Stimulated activated CD8-positive, alpha-beta memory T cell treated with anti-CD3 and anti-CD28 coated beads, Interleukin-15, amount 100 ng/mL, for 4 hours (primary cell): Measurements from ENCODE around the gene PCDHGA8.
"Not testable (repeated sequence)": the region's sequence is repeated elsewhere in the genome, so short reads cannot be mapped to it uniquely, and the experiment has no call there.

Experiments used
- DNase-seq, 2 donors: peaks; one replicate each; pipeline ENCODE4 v3.0.0-alpha.2; 2020; ENCODE audit warnings: low read depth in 2 of 2

The PCDHGA8 gene

GRCh38 chr5:141392429-141393198 is at the start of gene PCDHGA8:
Gene PCDHGA8, plus strand, starts transcription at chr5:141392633. Its CDS starts 181 bp downstream, at chr5:141392814.
- DNase-seq: no peak

- no peak for DNase-seq
Observed at GRCh38 chr5:141342773-141343172, 49.7 kb upstream of the PCDHGA8 start.

- no peak for DNase-seq
Observed at GRCh38 chr5:141343242-141343952, 49.0 kb upstream of the PCDHGA8 start, which contains the start of gene PCDHGA3. Gene PCDHGA3, plus strand, starts transcription at chr5:141343829. Its CDS starts 205 bp downstream, at chr5:141344034.

- DNase-seq: no peak
Observed at GRCh38 chr5:141343953-141344463, 48.4 kb upstream of the PCDHGA8 start.

GRCh38 chr5:141345327-141345726 is 47.1 kb upstream of the PCDHGA8 start:
- DNase-seq: no peak

GRCh38 chr5:141346017-141346416 is 46.4 kb upstream of the PCDHGA8 start:
- DNase-seq: not testable (repeated sequence)

GRCh38 chr5:141349917-141350619 is 42.4 kb upstream of the PCDHGA8 start, which contains the start of gene PCDHGB1:
Gene PCDHGB1, plus strand, starts transcription at chr5:141350099. Its CDS starts 162 bp downstream, at chr5:141350261.
- DNase-seq: no peak

GRCh38 chr5:141351591-141351990 is 40.8 kb upstream of the PCDHGA8 start:
- no peak for DNase-seq

- no peak for DNase-seq
Observed at GRCh38 chr5:141354900-141355469, 37.4 kb upstream of the PCDHGA8 start, which contains the start of gene PCDHGA4. Gene PCDHGA4, plus strand, starts transcription at chr5:141355021. Its CDS starts 87 bp downstream, at chr5:141355108.

GRCh38 chr5:141355641-141356040 is 36.8 kb upstream of the PCDHGA8 start:
- DNase-seq: no peak

GRCh38 chr5:141356133-141356532 is 36.3 kb upstream of the PCDHGA8 start:
- DNase-seq: no peak

- no peak for DNase-seq
Observed at GRCh38 chr5:141356950-141357349, 35.5 kb upstream of the PCDHGA8 start.

GRCh38 chr5:141359790-141360426 is 32.5 kb upstream of the PCDHGA8 start, which contains the start of gene PCDHGB2:
Gene PCDHGB2, plus strand, starts transcription at chr5:141359994. Its CDS starts 142 bp downstream, at chr5:141360136.
- DNase-seq: no peak

- no peak for DNase-seq
Observed at GRCh38 chr5:141360685-141361084, 31.7 kb upstream of the PCDHGA8 start.

GRCh38 chr5:141362719-141363118 is 29.7 kb upstream of the PCDHGA8 start:
- DNase-seq: no peak

- DNase-seq: no peak
Observed at GRCh38 chr5:141363952-141364660, 28.3 kb upstream of the PCDHGA8 start, which contains the start of gene PCDHGA5. Gene PCDHGA5, plus strand, starts transcription at chr5:141364162. Its CDS starts 169 bp downstream, at chr5:141364331.

- no peak for DNase-seq
Observed at GRCh38 chr5:141366016-141366896, 26.2 kb upstream of the PCDHGA8 start.

- DNase-seq: no peak
Observed at GRCh38 chr5:141369994-141370848, 22.2 kb upstream of the PCDHGA8 start, which contains the start of gene PCDHGB3. Gene PCDHGB3, plus strand, starts transcription at chr5:141370242. Its CDS starts 153 bp downstream, at chr5:141370395.
